ENCODE data around the gene SUPT3H.

The SUPT3H gene

DNA sequence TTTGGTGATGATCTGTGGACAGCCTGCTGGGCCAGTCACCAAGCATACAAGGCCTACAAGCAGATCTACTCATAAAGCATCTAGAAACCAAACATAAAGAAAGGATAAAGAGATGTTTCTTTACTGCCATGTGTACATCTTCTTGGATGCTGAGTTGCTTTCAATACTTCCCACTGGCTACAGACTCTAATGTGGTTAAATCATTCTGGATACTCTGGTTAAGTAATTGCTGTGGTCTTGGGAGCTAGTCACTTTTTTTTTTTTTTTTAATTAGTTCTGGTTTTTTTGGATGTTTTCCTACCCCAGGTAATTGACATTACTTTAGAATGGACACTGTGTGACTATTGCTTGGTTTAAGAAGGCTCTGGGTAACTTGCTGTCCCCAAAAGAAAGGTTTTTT lies 265.0 kb downstream of the SUPT3H start:
- Histone ChIP-seq H3K9me3 (ENCODE audit: control extremely low read depth in 1 of 5, control insufficient read depth in 4 of 5, insufficient read depth in 2 of 5, low read depth in 1 of 5, low read length in 4 of 5) (no peaks in the 10 kb centered on the region), H3K4me3 (ENCODE audit: control insufficient read depth in 1 of 7, extremely low read depth in 1 of 7, insufficient read depth in 4 of 7, low read depth in 2 of 7, low read length in 6 of 7) (no peak overlapping the region), H3K4me1 (ENCODE audit: control extremely low read depth in 1 of 4, control insufficient read depth in 4 of 4, insufficient read depth in 4 of 4, low read length in 3 of 4) (peaks cover 0 to 10% (median 3%) of the 10 kb centered on the region in 4 experiments), H3K27ac (ENCODE audit: insufficient read depth in 1 of 2, low read depth in 1 of 2, low read length in 2 of 2, poor library complexity in 1 of 2, severe bottlenecking in 2 of 2) (no peak overlapping the region), H3K27me3 (replicated peaks in 2 of 5; ENCODE audit: control insufficient read depth in 4 of 5, insufficient read depth in 5 of 5, low read length in 4 of 5) (no peaks in the 10 kb centered on the region), H3K36me3 (ENCODE audit: control insufficient read depth in 4 of 4, insufficient read depth in 4 of 4, low read length in 3 of 4) (no peaks in the 10 kb centered on the region)
- CTCF ChIA-PET = interaction anchor here (0.6 kb wide), 1 partner anchor 111 kb away, joined by 3 read pairs; no protein-coding TSS in a partner anchor
- no peak for DNase-seq
- POLR2A ChIA-PET = no interaction called here

DNA sequence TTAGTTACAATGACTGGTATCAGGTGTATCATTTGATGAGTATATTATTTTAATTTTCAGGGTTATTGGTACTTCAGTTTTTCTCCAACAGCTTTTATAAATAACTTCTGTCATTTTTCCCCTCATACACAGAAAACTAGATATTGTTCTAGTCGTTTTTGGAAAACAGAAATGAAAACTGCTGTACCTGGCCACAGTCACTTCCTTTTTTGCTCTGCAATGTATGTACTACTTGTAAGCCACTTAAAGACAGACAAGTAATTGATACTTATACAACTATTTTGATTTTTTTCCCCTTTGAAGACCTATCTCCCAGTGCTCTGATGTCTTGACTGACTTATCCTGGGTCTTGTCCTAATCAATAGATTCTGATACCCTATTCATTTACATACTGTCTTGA lies 268.2 kb downstream of the SUPT3H start:
- POLR2A ChIA-PET = no interaction called here
- H3K4me1 ChIP-seq (ENCODE audit: control extremely low read depth in 1 of 4, control insufficient read depth in 4 of 4, insufficient read depth in 4 of 4, low read length in 3 of 4) = no peaks in the 10 kb centered on the region
- no peak overlapping the region for H3K27ac ChIP-seq (ENCODE audit: insufficient read depth in 1 of 2, low read depth in 1 of 2, low read length in 2 of 2, poor library complexity in 1 of 2, severe bottlenecking in 2 of 2)
- H3K36me3 ChIP-seq (ENCODE audit: control insufficient read depth in 4 of 4, insufficient read depth in 4 of 4, low read length in 3 of 4) = no peaks in the 10 kb centered on the region
- peak in 2 of 3 donors; percentile 10 to 19 for DNase-seq
- 20% methylated on average over 1 of the region's 1 CpG for WGBS (ENCODE audit: insufficient coverage)
- H3K9me3 ChIP-seq (ENCODE audit: control extremely low read depth in 1 of 5, control insufficient read depth in 4 of 5, insufficient read depth in 2 of 5, low read depth in 1 of 5, low read length in 4 of 5) = peaks cover 0 to 2% (median 0%) of the 10 kb centered on the region in 5 experiments
- CTCF ChIA-PET = no interaction called here
- H3K4me3 ChIP-seq (ENCODE audit: control insufficient read depth in 1 of 7, extremely low read depth in 1 of 7, insufficient read depth in 4 of 7, low read depth in 2 of 7, low read length in 6 of 7) = no peak overlapping the region
- no peaks in the 10 kb centered on the region for H3K27me3 ChIP-seq (replicated peaks in 2 of 5; ENCODE audit: control insufficient read depth in 4 of 5, insufficient read depth in 5 of 5, low read length in 4 of 5)

- no CpG with 5 or more reads among the region's 2 CpGs for WGBS (ENCODE audit: insufficient coverage)
- no peaks in the 10 kb centered on the region for H3K36me3 ChIP-seq (ENCODE audit: control insufficient read depth in 4 of 4, insufficient read depth in 4 of 4, low read length in 3 of 4)
- peaks cover 0 to 2% (median 0%) of the 10 kb centered on the region in 5 experiments for H3K9me3 ChIP-seq (ENCODE audit: control extremely low read depth in 1 of 5, control insufficient read depth in 4 of 5, insufficient read depth in 2 of 5, low read depth in 1 of 5, low read length in 4 of 5)
- CTCF ChIA-PET = no interaction called here
- DNase-seq = no peak
- POLR2A ChIA-PET = no interaction called here
- H3K4me3 ChIP-seq (ENCODE audit: control insufficient read depth in 1 of 7, extremely low read depth in 1 of 7, insufficient read depth in 4 of 7, low read depth in 2 of 7, low read length in 6 of 7) = no peak overlapping the region
- H3K27me3 ChIP-seq (replicated peaks in 2 of 5; ENCODE audit: control insufficient read depth in 4 of 5, insufficient read depth in 5 of 5, low read length in 4 of 5) = no peaks in the 10 kb centered on the region
- H3K4me1 ChIP-seq (ENCODE audit: control extremely low read depth in 1 of 4, control insufficient read depth in 4 of 4, insufficient read depth in 4 of 4, low read length in 3 of 4) = no peaks in the 10 kb centered on the region
- H3K27ac ChIP-seq (ENCODE audit: insufficient read depth in 1 of 2, low read depth in 1 of 2, low read length in 2 of 2, poor library complexity in 1 of 2, severe bottlenecking in 2 of 2) = no peak overlapping the region
These were observed 272.4 kb downstream of the SUPT3H start for GRCh38 chr6:45105170-45105820.

GRCh38 chr6:45104429-45104828 lies 273.3 kb downstream of the SUPT3H start:
- ChIA-PET POLR2A (no interaction called here), CTCF (no interaction called here)
- Histone ChIP-seq H3K9me3 (ENCODE audit: control extremely low read depth in 1 of 5, control insufficient read depth in 4 of 5, insufficient read depth in 2 of 5, low read depth in 1 of 5, low read length in 4 of 5) (peaks cover 0 to 2% (median 0%) of the 10 kb centered on the region in 5 experiments), H3K4me3 (ENCODE audit: control insufficient read depth in 1 of 7, extremely low read depth in 1 of 7, insufficient read depth in 4 of 7, low read depth in 2 of 7, low read length in 6 of 7) (no peak overlapping the region), H3K36me3 (ENCODE audit: control insufficient read depth in 4 of 4, insufficient read depth in 4 of 4, low read length in 3 of 4) (no peaks in the 10 kb centered on the region), H3K4me1 (ENCODE audit: control extremely low read depth in 1 of 4, control insufficient read depth in 4 of 4, insufficient read depth in 4 of 4, low read length in 3 of 4) (no peaks in the 10 kb centered on the region), H3K27ac (ENCODE audit: insufficient read depth in 1 of 2, low read depth in 1 of 2, low read length in 2 of 2, poor library complexity in 1 of 2, severe bottlenecking in 2 of 2) (no peak overlapping the region), H3K27me3 (replicated peaks in 2 of 5; ENCODE audit: control insufficient read depth in 4 of 5, insufficient read depth in 5 of 5, low read length in 4 of 5) (no peaks in the 10 kb centered on the region)
- no peak for DNase-seq
- no CpG with 5 or more reads among the region's 1 CpG for WGBS (ENCODE audit: insufficient coverage)

- ChIA-PET CTCF (no interaction called here), POLR2A (interaction anchor here (1.0 kb wide), 1 partner anchor 9 kb away, joined by 3 read pairs; no protein-coding TSS in a partner anchor)
- no peak overlapping the region for H3K27ac ChIP-seq (ENCODE audit: insufficient read depth in 1 of 2, low read depth in 1 of 2, low read length in 2 of 2, poor library complexity in 1 of 2, severe bottlenecking in 2 of 2)
- no peaks in the 10 kb centered on the region for H3K4me1 ChIP-seq (ENCODE audit: control extremely low read depth in 1 of 4, control insufficient read depth in 4 of 4, insufficient read depth in 4 of 4, low read length in 3 of 4)
- DNase-seq = no peak
- peaks cover 0 to 2% (median 0%) of the 10 kb centered on the region in 5 experiments for H3K9me3 ChIP-seq (ENCODE audit: control extremely low read depth in 1 of 5, control insufficient read depth in 4 of 5, insufficient read depth in 2 of 5, low read depth in 1 of 5, low read length in 4 of 5)
- 100% methylated on average over 1 of the region's 1 CpG for WGBS (ENCODE audit: insufficient coverage)
- H3K4me3 ChIP-seq (ENCODE audit: control insufficient read depth in 1 of 7, extremely low read depth in 1 of 7, insufficient read depth in 4 of 7, low read depth in 2 of 7, low read length in 6 of 7) = no peak overlapping the region
- H3K36me3 ChIP-seq (ENCODE audit: control insufficient read depth in 4 of 4, insufficient read depth in 4 of 4, low read length in 3 of 4) = peaks cover 0 to 3% (median 1%) of the 10 kb centered on the region in 4 experiments
- H3K27me3 ChIP-seq (replicated peaks in 2 of 5; ENCODE audit: control insufficient read depth in 4 of 5, insufficient read depth in 5 of 5, low read length in 4 of 5) = no peaks in the 10 kb centered on the region
These were observed 279.5 kb downstream of the SUPT3H start for GRCh38 chr6:45098256-45098655.

GRCh38 chr6:45094831-45095230 lies 282.9 kb downstream of the SUPT3H start:
- H3K4me1 ChIP-seq (ENCODE audit: control extremely low read depth in 1 of 4, control insufficient read depth in 4 of 4, insufficient read depth in 4 of 4, low read length in 3 of 4) = no peaks in the 10 kb centered on the region
- no peak overlapping the region for H3K4me3 ChIP-seq (ENCODE audit: control insufficient read depth in 1 of 7, extremely low read depth in 1 of 7, insufficient read depth in 4 of 7, low read depth in 2 of 7, low read length in 6 of 7)
- no peak for DNase-seq
- CTCF ChIA-PET = no interaction called here
- H3K9me3 ChIP-seq (ENCODE audit: control extremely low read depth in 1 of 5, control insufficient read depth in 4 of 5, insufficient read depth in 2 of 5, low read depth in 1 of 5, low read length in 4 of 5) = no peaks in the 10 kb centered on the region
- peaks cover 0 to 3% (median 1%) of the 10 kb centered on the region in 4 experiments for H3K36me3 ChIP-seq (ENCODE audit: control insufficient read depth in 4 of 4, insufficient read depth in 4 of 4, low read length in 3 of 4)
- H3K27me3 ChIP-seq (replicated peaks in 2 of 5; ENCODE audit: control insufficient read depth in 4 of 5, insufficient read depth in 5 of 5, low read length in 4 of 5) = no peaks in the 10 kb centered on the region
- POLR2A ChIA-PET = no interaction called here
- no CpG with 5 or more reads among the region's 4 CpGs for WGBS (ENCODE audit: insufficient coverage)
- H3K27ac ChIP-seq (ENCODE audit: insufficient read depth in 1 of 2, low read depth in 1 of 2, low read length in 2 of 2, poor library complexity in 1 of 2, severe bottlenecking in 2 of 2) = no peak overlapping the region

GRCh38 chr6:45092135-45092534 lies 285.6 kb downstream of the SUPT3H start:
- Histone ChIP-seq H3K4me1 (ENCODE audit: control extremely low read depth in 1 of 4, control insufficient read depth in 4 of 4, insufficient read depth in 4 of 4, low read length in 3 of 4) (no peaks in the 10 kb centered on the region), H3K36me3 (ENCODE audit: control insufficient read depth in 4 of 4, insufficient read depth in 4 of 4, low read length in 3 of 4) (no peaks in the 10 kb centered on the region), H3K4me3 (ENCODE audit: control insufficient read depth in 1 of 7, extremely low read depth in 1 of 7, insufficient read depth in 4 of 7, low read depth in 2 of 7, low read length in 6 of 7) (no peak overlapping the region), H3K27me3 (replicated peaks in 2 of 5; ENCODE audit: control insufficient read depth in 4 of 5, insufficient read depth in 5 of 5, low read length in 4 of 5) (no peaks in the 10 kb centered on the region), H3K9me3 (ENCODE audit: control extremely low read depth in 1 of 5, control insufficient read depth in 4 of 5, insufficient read depth in 2 of 5, low read depth in 1 of 5, low read length in 4 of 5) (no peaks in the 10 kb centered on the region), H3K27ac (ENCODE audit: insufficient read depth in 1 of 2, low read depth in 1 of 2, low read length in 2 of 2, poor library complexity in 1 of 2, severe bottlenecking in 2 of 2) (no peak overlapping the region)
- POLR2A ChIA-PET = no interaction called here
- CTCF ChIA-PET = no interaction called here
- DNase-seq = no peak
- WGBS (ENCODE audit: insufficient coverage) = 96% methylated on average over 3 of the region's 3 CpGs

Data from common myeloid progenitor, CD34-positive (primary cell).